DMS114 treated with DMSO at 0.1 percent for 48 hours (cell line): ENCODE measurements around the gene ITGA1.

ENCODE experiments used
- DNase-seq: peaks from one replicate; lab custom pipeline; 2025; ENCODE audit not compliant: unreplicated experiment; lab: John Stamatoyannopoulos, UW

The ITGA1 gene

DNA sequence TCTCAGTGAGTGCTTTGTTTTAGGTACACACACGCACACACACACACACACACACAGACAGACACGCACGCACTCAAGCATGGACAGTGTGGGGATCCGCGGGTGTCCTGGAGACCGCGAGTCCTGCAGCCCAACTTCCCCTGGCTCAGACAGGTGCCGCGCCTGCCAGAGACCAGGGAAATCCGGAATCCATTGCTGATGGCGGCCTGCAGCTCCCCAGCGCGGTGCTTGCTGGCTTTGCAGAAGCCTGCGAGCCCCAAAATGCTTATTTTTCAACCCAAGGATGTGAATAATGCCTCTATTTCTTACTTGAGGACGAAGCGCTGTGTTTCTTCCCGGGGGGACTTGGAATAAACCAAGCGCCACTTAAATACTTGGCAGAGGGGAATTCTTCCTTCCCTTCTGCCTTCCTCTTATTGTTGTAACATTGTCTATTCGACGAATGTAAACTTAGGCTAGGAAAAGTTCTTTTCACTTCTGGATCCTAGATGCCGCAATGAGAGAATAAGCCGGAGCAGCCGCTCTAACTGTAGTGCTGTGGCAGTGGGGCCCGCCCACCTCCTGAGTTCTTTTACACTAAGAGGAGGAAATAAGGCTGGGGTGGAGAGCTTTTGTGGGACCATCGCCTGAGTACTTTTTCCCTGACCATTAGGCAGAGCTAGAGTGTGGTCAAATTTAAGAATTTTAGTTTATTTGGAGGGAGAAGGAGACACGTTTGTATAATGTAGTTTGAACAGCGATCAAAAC is 202.2 kb downstream of the ITGA1 start:
- DNase-seq = no peak

GRCh38 chr5:52990528-52990925 is 202.8 kb downstream of the ITGA1 start:
- DNase-seq = no peak

GRCh38 chr5:52993367-52993766 is 205.7 kb downstream of the ITGA1 start:
- DNase-seq = no peak

DNA sequence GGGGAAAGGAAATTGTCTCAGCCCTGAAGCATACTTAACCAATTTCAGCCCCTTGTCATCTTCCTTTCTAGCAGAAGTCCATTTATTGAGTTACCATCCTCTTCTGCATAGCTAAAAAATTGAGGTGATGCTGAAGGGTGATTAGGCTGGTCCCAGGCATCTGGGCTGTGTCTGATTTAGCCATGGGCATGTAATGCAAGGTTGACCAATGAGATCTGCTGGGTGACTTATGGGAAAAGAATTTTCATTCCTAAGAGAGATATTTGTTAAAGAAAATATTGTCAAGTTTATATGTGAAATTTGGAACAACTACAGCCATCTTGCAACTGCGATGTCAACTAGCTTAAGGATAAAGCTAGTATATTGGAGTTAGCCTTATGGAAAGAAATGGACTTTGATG is 206.6 kb downstream of the ITGA1 start:
- DNase-seq = no peak

- no peak for DNase-seq
These were observed 207.4 kb downstream of the ITGA1 start for GRCh38 chr5:52995095-52995494.

DNA sequence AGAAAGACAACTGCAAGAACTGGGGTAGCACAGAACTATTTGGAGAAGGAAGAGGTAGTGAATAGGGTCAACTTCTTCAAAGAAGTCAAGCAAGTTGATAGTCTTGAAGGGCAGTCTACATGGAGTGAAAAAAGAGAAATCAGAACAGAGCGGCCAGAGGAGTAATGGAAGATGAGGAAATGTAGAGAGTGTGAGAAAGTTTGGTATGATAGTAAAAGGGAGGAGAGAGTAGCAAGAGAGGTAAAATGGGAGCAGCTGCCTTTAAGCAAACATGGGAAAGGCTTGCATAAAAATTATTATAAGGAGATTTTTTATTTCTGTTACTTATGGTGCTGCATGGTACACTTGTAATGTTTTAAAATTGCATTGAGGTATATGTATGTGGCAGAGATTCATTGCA is 208.2 kb downstream of the ITGA1 start:
- no peak for DNase-seq

GRCh38 chr5:52996979-52997378 is 209.3 kb downstream of the ITGA1 start:
- no peak for DNase-seq

DNA sequence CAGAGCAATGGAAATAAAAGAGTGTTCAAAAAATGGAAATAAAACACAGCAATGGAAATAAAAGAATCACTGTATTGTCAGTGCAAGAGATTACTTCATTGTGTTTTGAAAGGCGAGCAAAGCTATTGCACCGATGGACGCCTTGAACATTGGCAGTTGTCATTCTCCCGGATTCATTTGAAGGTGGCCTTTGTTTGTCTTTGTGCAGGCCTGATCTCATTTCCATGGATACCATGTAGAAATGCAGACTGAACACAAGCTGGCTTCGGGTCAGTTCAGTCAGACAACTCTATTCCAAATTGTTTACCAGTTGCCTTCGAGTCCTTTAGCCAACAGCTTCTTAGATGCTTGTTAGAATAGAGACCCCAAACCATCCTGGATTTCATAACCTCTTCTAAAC is 209.7 kb downstream of the ITGA1 start:
- no peak for DNase-seq

DNA sequence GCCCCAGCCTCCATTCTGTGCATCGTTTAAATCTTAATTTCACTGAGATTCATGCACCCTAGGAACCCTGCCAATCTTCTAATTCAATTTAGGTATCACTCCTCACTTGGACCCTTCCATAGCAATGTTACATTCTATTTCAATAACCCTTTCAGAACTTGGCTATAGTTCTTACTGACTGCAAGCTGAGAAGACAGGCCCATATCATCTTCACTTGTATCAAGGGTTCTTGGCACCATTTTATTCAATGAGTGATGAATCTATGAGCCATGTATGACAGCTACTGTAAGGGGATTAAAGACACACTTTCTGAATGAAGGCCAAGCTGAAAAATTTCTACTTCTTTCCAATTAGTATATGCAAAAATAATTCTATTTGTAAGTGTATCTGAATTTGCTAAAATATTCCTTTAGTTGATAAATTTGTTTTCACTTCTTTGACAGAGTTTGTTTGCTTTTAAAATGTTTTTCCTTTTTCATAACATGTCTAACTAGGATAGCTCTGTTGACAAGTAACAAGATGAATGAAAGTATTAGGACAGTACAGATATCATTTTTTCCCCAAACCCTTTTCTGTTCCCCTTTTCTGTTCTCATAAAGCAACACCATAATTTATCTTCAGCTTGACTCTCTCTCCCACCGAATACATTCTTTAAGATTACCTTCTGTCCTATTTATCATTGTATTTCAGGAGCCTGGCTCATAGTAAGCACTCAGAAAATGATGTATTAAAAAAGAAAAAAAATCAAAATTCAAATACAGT is 211.0 kb downstream of the ITGA1 start:
- no peak for DNase-seq

DNA sequence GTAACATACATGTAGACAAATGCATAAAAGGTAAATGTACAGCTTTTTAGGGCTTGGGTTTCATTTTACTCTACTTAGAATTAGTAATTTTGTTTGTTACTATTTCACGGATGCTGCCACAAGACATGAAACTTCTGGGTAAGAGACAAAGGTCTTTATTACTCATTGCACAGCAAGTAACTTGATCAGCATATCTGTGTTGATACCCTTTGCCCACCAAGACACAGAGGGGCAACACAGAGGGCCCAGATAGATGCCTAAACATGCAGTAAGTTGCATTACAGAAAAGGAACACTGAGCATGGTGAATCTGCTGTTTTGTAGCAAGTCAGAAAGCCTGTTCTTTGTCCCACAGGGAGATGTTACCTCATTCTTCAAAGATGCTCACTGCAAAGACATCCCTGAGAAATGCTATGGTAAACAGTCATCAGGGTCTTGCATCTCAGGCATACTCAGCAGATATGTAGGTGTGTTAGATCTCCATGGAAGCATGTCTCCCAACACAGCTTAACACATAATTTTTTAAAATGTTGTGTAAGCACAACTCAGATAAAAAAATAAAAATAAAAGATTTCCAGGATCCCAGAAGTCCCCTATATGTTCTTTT is 211.7 kb downstream of the ITGA1 start:
- DNase-seq = no peak

DNA sequence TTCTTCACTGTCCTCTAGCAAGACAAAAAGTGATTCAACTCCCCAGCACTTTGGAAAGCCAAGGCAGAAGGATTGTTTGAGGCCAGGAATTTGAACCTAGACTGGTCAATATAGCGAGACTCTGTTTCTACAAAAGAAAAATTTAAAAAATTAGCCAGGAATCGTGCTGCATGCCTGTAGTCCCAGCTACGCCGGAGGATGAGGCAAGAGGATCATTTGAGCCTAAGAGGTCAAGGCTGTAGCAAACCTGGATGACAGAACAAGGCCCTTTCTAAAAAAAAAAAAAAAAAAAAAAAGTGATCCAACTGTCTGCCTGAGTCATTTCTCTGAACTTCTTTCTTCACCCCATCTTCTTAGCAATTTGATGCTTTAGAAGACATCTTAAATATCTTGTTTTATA is 213.8 kb downstream of the ITGA1 start:
- no peak for DNase-seq

DNA sequence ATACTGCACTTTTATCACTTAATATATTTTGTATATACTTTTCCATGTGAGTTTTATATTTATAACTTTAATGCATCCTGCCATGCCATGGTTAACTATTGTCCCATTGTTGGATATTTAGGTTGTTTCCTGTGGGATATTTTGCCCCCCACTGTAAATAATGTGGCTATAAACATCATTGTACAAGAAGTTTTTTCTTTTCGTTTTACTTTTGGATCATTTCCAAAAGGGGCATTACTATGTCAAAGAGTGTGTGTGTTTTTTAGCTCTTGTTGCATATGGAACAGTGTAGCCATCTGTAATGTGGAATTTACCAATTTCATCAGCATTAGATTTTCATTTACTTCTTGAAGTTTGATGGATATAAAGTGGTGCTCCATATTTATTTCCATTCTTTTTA is 214.8 kb downstream of the ITGA1 start:
- DNase-seq = no peak

GRCh38 chr5:53003144-53003543 is 215.4 kb downstream of the ITGA1 start:
- DNase-seq = no peak

GRCh38 chr5:53006911-53007890 is 219.5 kb downstream of the ITGA1 start:
- no peak for DNase-seq

DNA sequence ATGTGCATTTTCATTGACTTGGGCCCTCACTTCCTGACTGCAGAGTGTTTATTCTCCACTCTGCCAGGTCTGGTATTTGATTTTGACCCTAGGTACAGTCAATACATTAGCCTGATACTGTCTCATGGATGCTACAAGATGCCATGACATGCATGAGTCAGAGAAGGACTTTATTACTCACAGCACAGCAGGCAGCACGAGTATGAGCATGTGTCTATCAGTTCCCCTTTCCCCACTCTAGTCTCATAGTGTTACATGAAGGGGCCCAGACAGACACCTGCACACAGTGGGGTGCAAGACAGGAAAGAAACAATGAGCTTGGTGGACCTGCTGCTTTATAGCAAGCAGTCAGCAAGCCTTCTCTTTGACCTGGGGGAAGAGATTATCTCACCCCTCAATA is 221.0 kb downstream of the ITGA1 start:
- DNase-seq = no peak
